ENCODE data around the gene USP10.

DNA sequence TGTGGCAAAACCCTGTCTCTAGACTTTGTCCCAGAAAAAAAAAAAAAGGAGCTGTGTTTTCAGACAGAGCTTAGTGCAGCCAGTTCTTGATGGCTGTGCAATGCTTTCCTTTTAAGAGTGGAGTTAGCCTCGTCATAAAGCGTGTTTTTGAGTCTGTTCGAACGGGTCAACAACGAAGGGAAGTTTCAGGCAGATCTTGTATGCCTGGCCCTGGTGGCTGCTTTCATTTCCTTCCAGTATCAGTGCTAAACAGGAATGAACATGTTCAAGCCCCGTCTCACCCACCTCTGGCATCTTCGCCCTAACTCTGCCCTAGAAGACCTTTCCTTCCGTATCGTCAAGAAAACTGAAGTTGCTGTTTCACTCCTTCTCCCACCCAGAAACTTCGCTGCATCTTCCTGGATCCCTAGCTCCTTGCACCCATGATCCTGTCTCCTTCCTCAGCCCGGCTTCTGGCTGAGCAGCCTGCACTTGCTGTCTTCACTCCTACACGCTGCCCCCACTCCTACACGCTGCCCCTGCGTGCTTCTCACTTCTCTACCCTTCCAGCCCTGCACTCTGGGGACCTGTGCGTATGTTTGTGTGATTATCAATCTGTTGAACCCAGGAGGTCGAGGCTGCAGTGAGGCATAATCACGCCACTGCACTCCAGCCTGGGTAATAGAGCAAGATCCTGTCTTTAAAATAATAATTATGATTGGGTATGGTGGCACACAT, 55.3 kb downstream of the USP10 start:
- TF ChIP-seq ZFP30 (CRISPR knock-in tag; IDR thresholded peaks at IDR 0.05) (no peak), CREB5 (CRISPR knock-in tag; IDR thresholded peaks at IDR 0.05; ENCODE audit: low read depth) (no peak), PPARA (CRISPR knock-in tag; IDR thresholded peaks at IDR 0.05; ENCODE audit: borderline replicate concordance) (no peak), CSDC2 (CRISPR knock-in tag; IDR thresholded peaks at IDR 0.05) (no peak), ZNF8 (CRISPR knock-in tag; IDR thresholded peaks at IDR 0.05) (no peak), ZNF70 (CRISPR knock-in tag; IDR thresholded peaks at IDR 0.05) (no peak), ARNTL (CRISPR knock-in tag; IDR thresholded peaks at IDR 0.05; ENCODE audit: borderline replicate concordance, low read depth) (no peak), TOX (CRISPR knock-in tag; IDR thresholded peaks at IDR 0.05; ENCODE audit: borderline replicate concordance) (no peak), ISL1 (CRISPR knock-in tag; IDR thresholded peaks at IDR 0.05) (no peak), PATZ1 (CRISPR knock-in tag; IDR thresholded peaks at IDR 0.05; ENCODE audit: borderline replicate concordance) (no peak), ZNF565 (CRISPR knock-in tag; conservative IDR thresholded peaks at IDR 0.05; ENCODE audit: low read depth) (no peak)
- TF ChIP-seq, protein P1, sequence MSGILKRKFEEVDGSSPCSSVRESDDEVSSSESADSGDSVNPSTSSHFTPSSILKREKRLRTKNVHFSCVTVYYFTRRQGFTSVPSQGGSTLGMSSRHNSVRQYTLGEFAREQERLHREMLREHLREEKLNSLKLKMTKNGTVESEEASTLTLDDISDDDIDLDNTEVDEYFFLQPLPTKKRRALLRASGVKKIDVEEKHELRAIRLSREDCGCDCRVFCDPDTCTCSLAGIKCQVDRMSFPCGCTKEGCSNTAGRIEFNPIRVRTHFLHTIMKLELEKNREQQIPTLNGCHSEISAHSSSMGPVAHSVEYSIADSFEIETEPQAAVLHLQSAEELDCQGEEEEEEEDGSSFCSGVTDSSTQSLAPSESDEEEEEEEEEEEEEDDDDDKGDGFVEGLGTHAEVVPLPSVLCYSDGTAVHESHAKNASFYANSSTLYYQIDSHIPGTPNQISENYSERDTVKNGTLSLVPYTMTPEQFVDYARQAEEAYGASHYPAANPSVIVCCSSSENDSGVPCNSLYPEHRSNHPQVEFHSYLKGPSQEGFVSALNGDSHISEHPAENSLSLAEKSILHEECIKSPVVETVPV (CRISPR knock-in tag; IDR thresholded peaks at IDR 0.05) = no peak

All from SK-N-SH treated with all-trans-retinoic acid at 6 μM for 48 hours (cell line).